NT2/D1 (cell line): Measurements from ENCODE around the gene FARS2.
A peak's percentile ranks its signal among the peaks of the same experiment; 100 is the strongest.

Experiments used
- DNase-seq: peaks from one replicate; pipeline ENCODE4 v3.0.0-alpha.2; 2011; ENCODE audit warnings: low read depth, low spot score
- H3K27me3 ChIP-seq: 2 replicates; pipeline ENCODE4 v1.6.0; 2011; ENCODE audit warnings: mild to moderate bottlenecking; ENCODE audit not compliant: insufficient read length, insufficient read depth
- H3K36me3 ChIP-seq: 2 replicates; pipeline ENCODE4 v1.6.1; 2011; ENCODE audit warnings: mild to moderate bottlenecking, low read length, mixed read lengths; ENCODE audit not compliant: insufficient read depth, insufficient read length
- H3K4me1 ChIP-seq: 2 replicates; pipeline ENCODE4 v1.5.1; 2011; ENCODE audit not compliant: insufficient read depth, insufficient read length
- H3K4me3 ChIP-seq: 2 replicates; pipeline ENCODE4 v1.5.1; 2011; ENCODE audit warnings: low read depth; ENCODE audit not compliant: insufficient read length
- H3K9ac ChIP-seq: 2 replicates; pipeline ENCODE4 v1.6.0; 2011; ENCODE audit warnings: low read depth; ENCODE audit not compliant: insufficient read length
- H3K9me3 ChIP-seq: 2 replicates; pipeline ENCODE4 v1.5.1; 2011; ENCODE audit warnings: mild to moderate bottlenecking, low read length; ENCODE audit not compliant: insufficient read depth
- SUZ12 ChIP-seq: IDR thresholded peaks from 2 replicates; pipeline ENCODE4 v1.6.1; 2011; ENCODE audit not compliant: insufficient read length, insufficient read depth; ENCODE audit errors: extremely low read depth
- YY1 ChIP-seq: IDR thresholded peaks from 2 replicates; pipeline ENCODE4 v1.6.1; 2011; ENCODE audit not compliant: insufficient read length, insufficient read depth
- ZNF274 ChIP-seq: IDR thresholded peaks from 2 replicates; pipeline ENCODE4 v1.6.1; 2011; ENCODE audit warnings: mild to moderate bottlenecking, low read depth, low read length

The FARS2 gene

GRCh38 chr6:5261545-5262109, 314 bp downstream of the FARS2 start:
- H3K9me3 ChIP-seq = no peaks in the 10 kb centered on the region
- no peaks in the 10 kb centered on the region for H3K4me1 ChIP-seq
- TF ChIP-seq YY1 = no peak
- no peak for TF ChIP-seq ZNF274
- TF ChIP-seq SUZ12 = no peak
- H3K36me3 ChIP-seq = peaks cover 27% of the 10 kb centered on the region
- H3K4me3 ChIP-seq = peak overlapping the region; percentile 69
- no peaks in the 10 kb centered on the region for H3K27me3 ChIP-seq
- H3K9ac ChIP-seq = peak overlapping the region; percentile 68
- DNase-seq = no peak

GRCh38 chr6:5266423-5266822, 5.1 kb downstream of the FARS2 start:
- no peaks in the 10 kb centered on the region for H3K9me3 ChIP-seq
- H3K27me3 ChIP-seq = no peaks in the 10 kb centered on the region
- no peaks in the 10 kb centered on the region for H3K4me1 ChIP-seq
- TF ChIP-seq SUZ12 = no peak
- TF ChIP-seq YY1 = no peak
- no peak for TF ChIP-seq ZNF274
- no peak overlapping the region for H3K4me3 ChIP-seq
- no peak overlapping the region for H3K9ac ChIP-seq
- peaks cover 3% of the 10 kb centered on the region for H3K36me3 ChIP-seq
- no peak for DNase-seq

DNA sequence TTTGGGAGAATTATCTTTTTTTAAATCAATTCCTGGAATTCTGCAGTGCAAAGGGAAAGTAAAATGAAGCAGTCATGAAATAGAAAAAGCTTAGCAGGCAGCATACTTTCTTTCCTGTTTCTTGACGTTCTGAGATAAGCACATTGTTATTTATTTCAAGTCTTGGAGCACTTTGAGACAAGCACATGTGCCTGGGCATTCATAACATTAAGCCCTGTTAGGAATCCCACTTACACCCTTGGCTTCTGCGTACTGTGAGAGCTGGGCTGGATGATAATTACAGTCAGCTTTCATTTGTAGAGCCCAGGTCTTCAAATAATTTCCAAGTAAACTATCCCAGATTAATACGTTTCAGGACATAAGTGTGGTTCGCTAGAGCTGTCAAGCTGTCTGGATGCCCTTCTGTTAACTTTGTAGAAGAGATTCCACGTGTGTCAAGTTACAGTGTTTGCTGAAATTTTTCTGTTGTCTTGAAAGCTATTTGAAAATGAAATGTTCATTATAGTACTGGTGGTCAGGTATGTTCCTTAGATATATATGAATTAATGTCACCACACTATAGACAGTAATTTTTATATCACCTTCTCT, 8.9 kb downstream of the FARS2 start:
- TF ChIP-seq SUZ12 (no peak), ZNF274 (no peak), YY1 (no peak)
- no peak for DNase-seq
- H3K9me3 ChIP-seq = no peaks in the 10 kb centered on the region
- no peaks in the 10 kb centered on the region for H3K4me1 ChIP-seq
- no peak overlapping the region for H3K9ac ChIP-seq
- peaks cover 3% of the 10 kb centered on the region for H3K36me3 ChIP-seq
- no peaks in the 10 kb centered on the region for H3K27me3 ChIP-seq
- no peak overlapping the region for H3K4me3 ChIP-seq

GRCh38 chr6:5271926-5272325, 10.6 kb downstream of the FARS2 start:
- DNase-seq = no peak
- no peaks in the 10 kb centered on the region for H3K36me3 ChIP-seq
- H3K4me3 ChIP-seq = no peak overlapping the region
- H3K9me3 ChIP-seq = no peaks in the 10 kb centered on the region
- H3K27me3 ChIP-seq = no peaks in the 10 kb centered on the region
- no peak overlapping the region for H3K9ac ChIP-seq
- TF ChIP-seq YY1 (no peak), SUZ12 (no peak), ZNF274 (no peak)
- H3K4me1 ChIP-seq = no peaks in the 10 kb centered on the region

- DNase-seq = no peak
- no peaks in the 10 kb centered on the region for H3K36me3 ChIP-seq
- H3K9ac ChIP-seq = no peak overlapping the region
- TF ChIP-seq ZNF274 (no peak), SUZ12 (no peak), YY1 (no peak)
- no peaks in the 10 kb centered on the region for H3K4me1 ChIP-seq
- H3K27me3 ChIP-seq = no peaks in the 10 kb centered on the region
- H3K4me3 ChIP-seq = no peak overlapping the region
- no peaks in the 10 kb centered on the region for H3K9me3 ChIP-seq
Measured at GRCh38 chr6:5274231-5274630, 12.9 kb downstream of the FARS2 start.

DNA sequence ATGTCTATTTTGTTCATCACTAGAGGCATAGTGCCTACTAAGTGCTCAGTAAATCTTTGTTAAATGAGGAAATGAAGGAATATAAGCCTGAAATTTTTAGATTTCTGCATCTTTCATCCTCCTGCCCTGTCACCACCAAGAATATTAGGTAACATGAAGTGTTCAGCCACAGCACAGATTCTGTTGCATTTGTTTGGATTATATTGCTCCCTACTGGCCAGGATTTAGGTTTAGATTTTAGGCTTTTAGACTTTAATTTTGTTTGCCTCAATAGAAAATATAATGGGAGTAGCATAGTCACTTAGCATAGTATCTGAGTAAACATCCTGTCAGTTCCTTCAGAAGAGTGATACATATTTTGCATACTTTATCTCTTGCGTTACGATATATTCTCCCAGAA, 14.2 kb downstream of the FARS2 start:
- no peak for DNase-seq
- TF ChIP-seq SUZ12 (no peak), ZNF274 (no peak), YY1 (no peak)
- no peaks in the 10 kb centered on the region for H3K9me3 ChIP-seq
- no peaks in the 10 kb centered on the region for H3K27me3 ChIP-seq
- H3K4me1 ChIP-seq = no peaks in the 10 kb centered on the region
- H3K9ac ChIP-seq = no peak overlapping the region
- H3K36me3 ChIP-seq = no peaks in the 10 kb centered on the region
- no peak overlapping the region for H3K4me3 ChIP-seq

- no peaks in the 10 kb centered on the region for H3K27me3 ChIP-seq
- H3K4me3 ChIP-seq = no peak overlapping the region
- no peaks in the 10 kb centered on the region for H3K4me1 ChIP-seq
- no peak for DNase-seq
- H3K9me3 ChIP-seq = no peaks in the 10 kb centered on the region
- TF ChIP-seq ZNF274 (no peak), YY1 (no peak), SUZ12 (no peak)
- H3K9ac ChIP-seq = no peak overlapping the region
- H3K36me3 ChIP-seq = no peaks in the 10 kb centered on the region
Measured at GRCh38 chr6:5276581-5276980, 15.3 kb downstream of the FARS2 start.
